ENCODE data around the gene ZKSCAN2. TPM values are rescaled to one million over a fixed set of nuclear protein-coding genes. Genes with fewer than 3 reads are reported as not detected.

ZKSCAN2 gene
- total RNA-seq, 1 donor from 2014 or later, result 16.2 TPM

GRCh38 chr16:25235991-25236390 lies 21.7 kb downstream of the ZKSCAN2 start:
- peaks cover 2% of the 10 kb centered on the region for H3K27me3 Mint-ChIP-seq (ENCODE audit: unreplicated experiment)
- H3K4me3 Mint-ChIP-seq (ENCODE audit: unreplicated experiment), result no peak overlapping the region
- no peak overlapping the region for H3K27ac Mint-ChIP-seq (ENCODE audit: unreplicated experiment)
- no peak for TF ChIP-seq CTCF (IDR thresholded peaks at IDR 0.05; ENCODE audit: unreplicated experiment)
- H3K9me3 Mint-ChIP-seq (ENCODE audit: unreplicated experiment), result no peaks in the 10 kb centered on the region
- H3K4me1 Mint-ChIP-seq (ENCODE audit: unreplicated experiment), result no peaks in the 10 kb centered on the region
- no peak for DNase-seq (ENCODE audit: low spot score)
- H3K36me3 Mint-ChIP-seq (ENCODE audit: low read depth, unreplicated experiment), result peaks cover 7% of the 10 kb centered on the region

- Mint-ChIP-seq H3K36me3 (ENCODE audit: low read depth, unreplicated experiment) (no peaks in the 10 kb centered on the region), H3K4me1 (ENCODE audit: unreplicated experiment) (no peaks in the 10 kb centered on the region), H3K4me3 (ENCODE audit: unreplicated experiment) (no peak overlapping the region), H3K9me3 (ENCODE audit: unreplicated experiment) (no peaks in the 10 kb centered on the region), H3K27me3 (ENCODE audit: unreplicated experiment) (peaks cover 2% of the 10 kb centered on the region), H3K27ac (ENCODE audit: unreplicated experiment) (no peak overlapping the region)
- TF ChIP-seq CTCF (IDR thresholded peaks at IDR 0.05; ENCODE audit: unreplicated experiment), result no peak
- no peak for DNase-seq (ENCODE audit: low spot score)
Measured at GRCh38 chr16:25228372-25228771, 29.3 kb downstream of the ZKSCAN2 start.

GRCh38 chr16:25224731-25225319 lies 32.8 kb downstream of the ZKSCAN2 start:
- Mint-ChIP-seq H3K27ac (ENCODE audit: unreplicated experiment) (no peak overlapping the region), H3K9me3 (ENCODE audit: unreplicated experiment) (no peaks in the 10 kb centered on the region), H3K36me3 (ENCODE audit: low read depth, unreplicated experiment) (no peaks in the 10 kb centered on the region), H3K27me3 (ENCODE audit: unreplicated experiment) (no peaks in the 10 kb centered on the region), H3K4me1 (ENCODE audit: unreplicated experiment) (no peaks in the 10 kb centered on the region), H3K4me3 (ENCODE audit: unreplicated experiment) (no peak overlapping the region)
- no peak for DNase-seq (ENCODE audit: low spot score)
- no peak for TF ChIP-seq CTCF (IDR thresholded peaks at IDR 0.05; ENCODE audit: unreplicated experiment)

- no peak for TF ChIP-seq CTCF (IDR thresholded peaks at IDR 0.05; ENCODE audit: unreplicated experiment)
- Mint-ChIP-seq H3K27me3 (ENCODE audit: unreplicated experiment) (no peaks in the 10 kb centered on the region), H3K4me1 (ENCODE audit: unreplicated experiment) (no peaks in the 10 kb centered on the region), H3K27ac (ENCODE audit: unreplicated experiment) (no peak overlapping the region), H3K4me3 (ENCODE audit: unreplicated experiment) (no peak overlapping the region), H3K36me3 (ENCODE audit: low read depth, unreplicated experiment) (no peaks in the 10 kb centered on the region), H3K9me3 (ENCODE audit: unreplicated experiment) (no peaks in the 10 kb centered on the region)
- DNase-seq (ENCODE audit: low spot score), result no peak
Measured at GRCh38 chr16:25223964-25224363, 33.7 kb downstream of the ZKSCAN2 start.

GRCh38 chr16:25222959-25223358 lies 34.7 kb downstream of the ZKSCAN2 start:
- no peaks in the 10 kb centered on the region for H3K9me3 Mint-ChIP-seq (ENCODE audit: unreplicated experiment)
- no peaks in the 10 kb centered on the region for H3K27me3 Mint-ChIP-seq (ENCODE audit: unreplicated experiment)
- DNase-seq (ENCODE audit: low spot score), result no peak
- H3K27ac Mint-ChIP-seq (ENCODE audit: unreplicated experiment), result no peak overlapping the region
- TF ChIP-seq CTCF (IDR thresholded peaks at IDR 0.05; ENCODE audit: unreplicated experiment), result no peak
- H3K4me3 Mint-ChIP-seq (ENCODE audit: unreplicated experiment), result no peak overlapping the region
- no peaks in the 10 kb centered on the region for H3K4me1 Mint-ChIP-seq (ENCODE audit: unreplicated experiment)
- no peaks in the 10 kb centered on the region for H3K36me3 Mint-ChIP-seq (ENCODE audit: low read depth, unreplicated experiment)
